Measurements from ENCODE around the gene HSPA1B. TPM values are rescaled to one million over a fixed set of nuclear protein-coding genes. Genes with fewer than 3 reads are reported as not detected.

HSPA1B gene
- total and polyA plus RNA-seq, 2 donors (not counting 1 experiment from before 2014, with no cell fraction given): 79.2 to 145 TPM

DNA sequence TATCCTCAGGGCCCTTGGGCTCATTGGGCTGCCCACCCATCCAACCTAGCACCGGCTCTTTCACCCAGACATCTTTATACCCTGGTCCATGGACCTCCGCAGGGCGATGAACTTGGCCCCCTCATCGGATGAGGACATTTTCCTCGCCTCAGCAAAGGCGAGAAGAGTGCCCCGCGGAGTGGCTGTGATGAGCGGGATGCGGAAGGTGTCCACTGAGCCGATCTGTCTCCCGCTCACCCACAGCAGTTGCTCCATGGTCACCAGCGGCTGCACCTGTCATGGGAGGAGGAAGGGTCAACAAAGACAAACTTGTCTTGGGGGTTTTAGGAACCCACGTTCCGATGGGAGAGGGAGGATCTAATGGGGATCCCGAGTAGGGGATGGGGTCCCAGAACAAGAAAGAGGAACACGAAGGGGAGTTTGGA, 34.4 kb downstream of the HSPA1B start:
- Mint-ChIP-seq H3K27ac (peak overlapping the region; percentile 92), H3K9me3 (ENCODE audit: insufficient read depth) (no peaks in the 10 kb centered on the region), H3K4me3 (peak overlapping the region; percentile 94), H3K4me1 (peaks cover 24% of the 10 kb centered on the region), H3K27me3 (no peaks in the 10 kb centered on the region)
- H3K9me3 ChIP-seq (ENCODE audit: control extremely low read depth in 1 of 3, control insufficient read depth in 2 of 3, insufficient read depth in 1 of 3, low read length in 2 of 3): no peaks in the 10 kb centered on the region
- peaks cover 17% of the 10 kb centered on the region for H3K79me2 ChIP-seq (ENCODE audit: control insufficient read depth, insufficient read depth, low read length)
- H4K20me1 ChIP-seq (ENCODE audit: control insufficient read depth, insufficient read depth, low read length, poor library complexity, severe bottlenecking): no peaks in the 10 kb centered on the region
- peak overlapping the region; percentile 95 for H3K4me2 ChIP-seq (replicated peaks; ENCODE audit: low read depth, low read length, poor library complexity, severe bottlenecking)
- ChIA-PET POLR2A (interaction anchor here (1.0 to 2.5 kb wide), 4 partner anchors 27 to 1437 kb away, joined by 3 to 15 read pairs (median 6); no protein-coding TSS in a partner anchor), CTCF (interaction anchor here (1.0 to 1.4 kb wide), 2 partner anchors 26 to 132 kb away, joined by 5 to 6 read pairs; no protein-coding TSS in a partner anchor)
- H2AFZ ChIP-seq (ENCODE audit: insufficient read depth, low read depth, low read length, poor library complexity, severe bottlenecking): peak overlapping the region; percentile 63
- H3K27me3 ChIP-seq (replicated peaks in 1 of 4; ENCODE audit: control extremely low read depth in 1 of 4, control insufficient read depth in 3 of 4, insufficient read depth in 4 of 4, low read length in 3 of 4): no peaks in the 10 kb centered on the region
- peak overlapping the region; percentile 69 to 92 (median 85) for H3K4me3 ChIP-seq (ENCODE audit: control extremely low read depth in 1 of 5, extremely low read depth in 1 of 5, insufficient read depth in 1 of 5, low read depth in 2 of 5, low read length in 4 of 5)
- H3K4me1 ChIP-seq (ENCODE audit: control insufficient read depth in 2 of 2, insufficient read depth in 2 of 2, low read length in 2 of 2): peaks cover 18 to 23% of the 10 kb centered on the region in 2 donors
- DNase-seq (no peak), ATAC-seq (ENCODE audit: low read depth) (no peak)
- 53% methylated on average over 16 of the region's 17 CpGs for WGBS (ENCODE audit: insufficient coverage)
- H3K27ac ChIP-seq (ENCODE audit: low read length in 2 of 2): peak overlapping the region in 1 of 2 donors; percentile 91
- no peak for TF ChIP-seq EZH2 (IDR thresholded peaks at IDR 0.05; ENCODE audit: borderline replicate concordance, insufficient read depth, low read depth, low read length, poor library complexity, severe bottlenecking)
- TF ChIP-seq, protein P1, sequence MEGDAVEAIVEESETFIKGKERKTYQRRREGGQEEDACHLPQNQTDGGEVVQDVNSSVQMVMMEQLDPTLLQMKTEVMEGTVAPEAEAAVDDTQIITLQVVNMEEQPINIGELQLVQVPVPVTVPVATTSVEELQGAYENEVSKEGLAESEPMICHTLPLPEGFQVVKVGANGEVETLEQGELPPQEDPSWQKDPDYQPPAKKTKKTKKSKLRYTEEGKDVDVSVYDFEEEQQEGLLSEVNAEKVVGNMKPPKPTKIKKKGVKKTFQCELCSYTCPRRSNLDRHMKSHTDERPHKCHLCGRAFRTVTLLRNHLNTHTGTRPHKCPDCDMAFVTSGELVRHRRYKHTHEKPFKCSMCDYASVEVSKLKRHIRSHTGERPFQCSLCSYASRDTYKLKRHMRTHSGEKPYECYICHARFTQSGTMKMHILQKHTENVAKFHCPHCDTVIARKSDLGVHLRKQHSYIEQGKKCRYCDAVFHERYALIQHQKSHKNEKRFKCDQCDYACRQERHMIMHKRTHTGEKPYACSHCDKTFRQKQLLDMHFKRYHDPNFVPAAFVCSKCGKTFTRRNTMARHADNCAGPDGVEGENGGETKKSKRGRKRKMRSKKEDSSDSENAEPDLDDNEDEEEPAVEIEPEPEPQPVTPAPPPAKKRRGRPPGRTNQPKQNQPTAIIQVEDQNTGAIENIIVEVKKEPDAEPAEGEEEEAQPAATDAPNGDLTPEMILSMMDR (IDR thresholded peaks at IDR 0.05): no peak
- intact Hi-C loops (cut with micrococcal nuclease): loop anchor here (1.0 to 10.0 kb wide), 7 partner anchors 28 to 367 kb away; partner anchors contain the start of genes ABHD16A, BAG6, HSPA1A and HSPA1L
- H3K9ac ChIP-seq (ENCODE audit: low read length): peak overlapping the region; percentile 79
- H3K36me3 ChIP-seq (replicated peaks in 1 of 2; ENCODE audit: control extremely low read depth in 1 of 2, control insufficient read depth in 1 of 2, extremely low read depth in 1 of 2, insufficient read depth in 2 of 2, low read length in 1 of 2): peaks cover 2 to 26% of the 10 kb centered on the region in 2 experiments

Measured in B cell (primary cell).